HG02884 (cell line): ENCODE results near the gene FEM1A.
"Not testable (repeated sequence)": the region's sequence is repeated elsewhere in the genome, so short reads cannot be mapped to it uniquely, and the experiment has no call there.

ENCODE experiments used
- ATAC-seq: cut with Tn5 transposase; IDR thresholded peaks from one replicate; pipeline ENCODE4 v1.9.1; 2021; ENCODE audit warnings: mild to moderate bottlenecking, moderate library complexity; ENCODE audit not compliant: unreplicated experiment

The FEM1A gene

GRCh38 chr19:4791183-4792018 lies at the start of gene FEM1A:
TSS of gene FEM1A (plus strand) at chr19:4791734. CDS start at chr19:4791855, 121 bp downstream.
- ATAC-seq: peak; percentile 85

DNA sequence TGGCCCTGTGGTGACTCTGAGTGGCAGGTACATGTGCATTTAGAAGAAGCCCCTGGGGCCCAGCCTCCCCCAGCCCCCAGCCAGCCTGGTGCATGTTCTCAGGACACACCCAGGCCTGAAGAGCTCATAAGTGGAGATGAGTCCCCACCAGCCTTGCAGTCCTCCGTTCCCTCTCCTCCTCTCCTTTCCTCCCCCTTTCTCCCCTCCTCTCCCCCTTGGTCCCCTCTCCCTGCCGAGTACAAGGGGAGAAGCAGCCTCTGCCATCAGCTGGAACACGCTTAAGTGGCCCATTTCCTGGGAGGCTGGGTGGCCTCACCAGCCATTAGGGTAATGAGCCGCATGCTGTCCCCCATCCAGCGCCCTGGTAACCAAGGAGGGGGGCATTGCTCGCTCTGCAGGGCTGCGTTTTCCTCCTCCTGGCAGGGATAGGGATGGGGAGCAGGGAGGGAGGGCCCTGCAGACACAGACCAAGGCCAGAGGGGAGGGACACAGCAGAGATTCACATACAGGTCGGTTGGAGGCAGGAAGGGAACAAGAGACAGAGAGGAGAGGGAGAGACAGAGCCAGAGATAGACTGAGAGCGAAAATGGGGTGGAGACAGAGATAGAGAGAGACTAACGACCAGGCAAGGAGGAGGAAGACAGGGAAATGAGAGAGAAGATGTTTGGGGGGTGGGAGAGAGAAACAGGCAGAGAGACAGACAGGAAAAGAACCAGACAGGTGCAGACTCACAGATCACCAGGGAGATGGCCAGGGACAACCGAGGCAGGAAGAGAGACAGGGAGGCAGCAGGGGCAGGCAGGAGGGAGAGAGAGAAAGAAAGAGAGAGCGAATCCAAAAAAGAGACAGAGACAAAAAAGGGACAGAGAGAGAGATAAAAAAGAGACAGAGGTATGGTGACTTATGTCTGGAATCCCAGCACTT lies 48.5 kb upstream of the FEM1A start:
- no peak for ATAC-seq

GRCh38 chr19:4744451-4745174 lies 46.9 kb upstream of the FEM1A start:
- ATAC-seq: no peak

- ATAC-seq: not testable (repeated sequence)
Observed at GRCh38 chr19:4745175-4745574, 46.4 kb upstream of the FEM1A start.

- ATAC-seq: no peak
Observed at GRCh38 chr19:4745986-4746385, 45.5 kb upstream of the FEM1A start.

DNA sequence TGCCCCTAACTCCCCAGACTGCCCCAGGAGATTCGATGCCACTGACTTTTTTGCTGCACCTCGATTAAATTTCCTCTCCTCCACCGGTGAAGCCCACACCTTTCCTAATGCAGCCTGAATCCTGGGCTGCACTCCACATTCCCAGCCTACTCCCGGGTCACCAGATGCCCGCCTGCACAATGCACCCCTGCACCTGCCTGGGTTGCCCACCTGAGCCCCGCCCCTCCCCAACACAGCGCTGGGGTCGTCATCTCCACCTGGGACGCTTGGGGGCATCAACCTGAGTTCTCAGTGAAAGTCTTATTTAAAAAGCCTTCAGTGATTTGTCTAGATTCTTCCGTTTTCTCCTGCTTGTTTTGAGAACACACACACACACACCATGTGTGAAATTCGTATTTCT lies 43.3 kb upstream of the FEM1A start:
- no peak for ATAC-seq

DNA sequence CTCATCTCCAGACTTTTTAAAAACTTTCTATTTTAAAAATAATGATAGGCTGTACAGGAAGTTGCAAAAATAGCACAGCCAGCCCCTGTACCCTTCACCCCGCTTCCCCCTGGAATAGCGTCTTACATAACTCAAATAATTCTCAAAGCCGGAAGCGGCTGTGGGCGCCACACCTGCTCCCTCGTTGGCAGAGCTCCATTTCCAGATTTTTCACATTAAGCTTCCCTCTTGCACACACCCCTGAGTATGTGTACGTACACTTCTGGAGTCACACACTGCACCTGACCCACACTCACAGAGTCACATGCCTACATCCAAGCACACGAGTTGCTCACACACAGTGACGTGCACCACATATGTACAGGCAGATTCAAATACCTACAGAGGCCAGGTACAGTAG lies 42.9 kb upstream of the FEM1A start:
- no peak for ATAC-seq

GRCh38 chr19:4749870-4750590 lies 41.5 kb upstream of the FEM1A start:
- no peak for ATAC-seq

DNA sequence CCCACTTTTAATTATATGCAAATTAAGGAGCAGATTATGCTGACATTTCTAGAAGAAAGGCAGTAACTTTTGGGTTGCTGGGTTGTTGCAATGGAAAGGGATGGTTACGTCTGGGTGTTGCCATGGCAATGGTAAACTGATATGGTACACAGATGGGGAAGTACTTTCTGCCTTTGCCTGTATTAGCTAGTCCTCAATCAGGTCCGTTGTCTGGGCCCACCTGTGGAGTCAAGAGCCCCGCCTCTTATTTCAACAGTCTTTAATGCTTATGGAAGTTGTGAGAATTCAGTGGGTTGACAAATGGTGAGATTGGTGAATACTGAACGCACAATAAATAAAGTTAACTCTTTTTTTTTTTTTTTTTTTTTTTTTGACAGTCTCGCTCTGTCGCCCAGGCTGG lies 37.3 kb upstream of the FEM1A start:
- no peak for ATAC-seq

DNA sequence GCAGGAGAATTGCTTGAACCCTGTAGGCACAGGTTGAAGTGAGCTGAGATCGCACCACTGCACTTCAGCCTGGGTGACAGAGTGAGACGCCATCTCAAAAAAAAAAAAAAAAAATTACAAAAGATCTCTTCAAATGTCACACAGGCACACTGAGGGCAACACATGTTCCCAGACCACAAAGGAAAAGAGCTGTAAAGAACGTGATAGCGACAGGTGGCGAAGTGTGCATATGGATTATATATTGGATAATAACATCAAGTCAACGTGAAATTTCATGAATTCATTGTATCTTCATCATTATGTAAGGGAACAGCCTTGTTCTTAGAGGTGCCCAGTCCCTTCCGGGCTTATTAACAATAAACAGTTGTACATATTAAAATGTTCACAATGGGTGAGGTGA lies 36.1 kb upstream of the FEM1A start:
- no peak for ATAC-seq

DNA sequence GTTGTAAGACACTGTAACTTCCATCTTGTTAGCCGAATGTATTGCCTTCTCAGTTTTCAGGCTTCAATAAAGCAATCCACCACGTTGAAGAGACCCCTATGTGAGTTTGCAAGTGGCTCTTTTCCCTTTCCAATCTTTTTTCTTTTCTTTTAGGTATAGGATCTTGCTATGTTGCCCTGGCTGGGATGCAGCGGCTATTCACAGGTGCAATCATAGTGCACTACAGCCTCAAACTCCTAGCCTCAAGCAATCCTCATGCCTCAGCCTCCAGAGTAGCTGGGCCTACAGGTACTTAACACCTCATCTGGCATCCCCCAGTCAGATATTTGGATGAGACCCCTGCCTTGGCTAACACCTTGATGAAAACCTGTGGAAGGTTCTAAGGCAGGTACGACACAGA lies 33.5 kb upstream of the FEM1A start:
- ATAC-seq: no peak

- ATAC-seq: no peak
Observed at GRCh38 chr19:4758659-4759058, 32.9 kb upstream of the FEM1A start.

- no peak for ATAC-seq
Observed at GRCh38 chr19:4759388-4760284, 31.9 kb upstream of the FEM1A start.

GRCh38 chr19:4760285-4760650 lies 31.3 kb upstream of the FEM1A start:
- ATAC-seq: no peak

DNA sequence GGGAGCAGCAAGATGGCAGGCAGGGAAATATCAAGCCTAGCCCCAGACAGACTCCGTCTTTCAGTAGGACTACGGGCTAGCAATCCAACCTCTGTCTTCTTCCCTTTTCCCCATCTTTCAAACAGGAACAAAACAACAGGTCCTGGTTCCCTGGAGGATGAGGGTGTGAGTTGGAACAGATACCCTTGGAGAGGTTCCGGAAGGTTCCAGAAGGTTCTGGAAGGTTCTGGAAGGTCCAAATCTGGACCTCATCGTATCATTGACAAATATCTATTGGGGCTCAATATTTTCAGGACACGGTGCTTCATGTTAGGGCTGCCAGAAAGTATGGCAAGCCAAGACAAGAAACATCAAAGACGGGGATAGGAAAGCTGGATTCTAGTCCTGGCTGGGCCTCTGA lies 28.5 kb upstream of the FEM1A start:
- ATAC-seq: no peak

- ATAC-seq: no peak
Observed at GRCh38 chr19:4764393-4764660, 27.2 kb upstream of the FEM1A start.

- ATAC-seq: no peak
Observed at GRCh38 chr19:4768934-4769777, 22.4 kb upstream of the FEM1A start.

DNA sequence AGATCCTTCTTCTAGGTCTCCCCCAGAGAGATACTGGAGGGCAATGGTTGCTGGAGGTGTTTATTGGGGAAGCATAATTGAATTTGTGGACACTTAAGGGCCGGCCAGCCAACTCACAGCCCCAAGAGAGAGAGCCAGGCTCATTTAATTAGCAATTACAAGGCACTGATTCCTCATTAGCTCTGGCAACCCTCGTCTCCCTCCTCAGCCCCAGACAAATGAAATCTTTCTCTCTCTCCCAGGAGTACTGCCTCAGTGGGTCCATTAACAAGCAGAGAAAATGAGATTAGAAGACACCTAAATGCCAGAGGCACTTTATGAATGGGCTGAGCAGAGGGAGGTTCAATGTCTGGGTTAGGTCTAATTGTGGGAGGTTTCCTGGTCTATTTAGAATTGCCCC lies 19.0 kb upstream of the FEM1A start:
- ATAC-seq: no peak

DNA sequence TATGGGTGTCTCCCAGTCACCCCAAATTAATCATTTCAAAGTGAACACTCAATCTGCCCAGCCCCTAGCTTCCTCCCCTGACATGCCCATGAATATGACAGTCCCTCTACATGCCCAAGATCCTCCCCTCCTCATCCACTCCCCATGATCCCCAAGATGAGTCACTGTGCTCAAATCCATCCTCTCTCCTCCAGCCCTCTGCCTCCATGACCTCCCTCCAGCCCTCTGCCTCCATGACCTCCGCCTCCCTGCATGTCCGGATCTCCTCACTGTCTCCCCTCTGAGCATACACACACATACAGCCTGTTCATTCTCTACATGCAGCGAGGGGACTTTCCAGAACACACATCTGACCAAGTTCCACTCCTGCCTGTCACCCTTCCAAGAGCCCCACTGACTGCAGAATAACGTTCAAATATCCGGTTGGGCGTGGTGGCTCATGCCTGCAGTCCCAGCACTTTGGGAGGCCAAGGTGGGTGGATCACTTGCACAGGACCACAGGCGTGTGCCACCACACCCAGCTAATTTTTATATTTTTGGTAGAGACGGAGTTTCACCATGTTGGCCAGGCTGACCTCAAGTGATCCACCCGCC lies 18.4 kb upstream of the FEM1A start:
- ATAC-seq: no peak
